ENCODE results near the gene KSR1.
"Not testable (repeated sequence)": the region's sequence is repeated elsewhere in the genome, so short reads cannot be mapped to it uniquely, and the experiment has no call there.

The KSR1 gene

DNA sequence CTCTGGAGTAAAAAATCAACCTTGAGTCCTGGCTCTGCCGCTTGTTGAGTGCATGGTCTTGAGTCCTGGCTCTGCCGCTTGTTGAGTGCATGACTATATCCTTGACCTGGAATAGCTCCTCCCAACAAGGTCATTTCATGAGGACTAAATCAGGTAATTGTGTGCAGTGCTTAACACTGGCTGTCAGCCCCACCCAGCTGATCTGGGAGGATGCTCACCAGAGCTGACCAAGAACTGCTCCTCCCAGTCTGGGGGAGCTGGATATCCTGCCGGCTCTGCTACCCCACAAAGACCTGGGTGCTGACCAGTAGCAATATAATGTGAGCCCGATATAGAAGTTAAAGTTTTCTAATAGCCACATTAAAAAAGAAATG lies 154.0 kb downstream of the KSR1 start:
- no peak for DNase-seq (ENCODE audit: low spot score)

DNA sequence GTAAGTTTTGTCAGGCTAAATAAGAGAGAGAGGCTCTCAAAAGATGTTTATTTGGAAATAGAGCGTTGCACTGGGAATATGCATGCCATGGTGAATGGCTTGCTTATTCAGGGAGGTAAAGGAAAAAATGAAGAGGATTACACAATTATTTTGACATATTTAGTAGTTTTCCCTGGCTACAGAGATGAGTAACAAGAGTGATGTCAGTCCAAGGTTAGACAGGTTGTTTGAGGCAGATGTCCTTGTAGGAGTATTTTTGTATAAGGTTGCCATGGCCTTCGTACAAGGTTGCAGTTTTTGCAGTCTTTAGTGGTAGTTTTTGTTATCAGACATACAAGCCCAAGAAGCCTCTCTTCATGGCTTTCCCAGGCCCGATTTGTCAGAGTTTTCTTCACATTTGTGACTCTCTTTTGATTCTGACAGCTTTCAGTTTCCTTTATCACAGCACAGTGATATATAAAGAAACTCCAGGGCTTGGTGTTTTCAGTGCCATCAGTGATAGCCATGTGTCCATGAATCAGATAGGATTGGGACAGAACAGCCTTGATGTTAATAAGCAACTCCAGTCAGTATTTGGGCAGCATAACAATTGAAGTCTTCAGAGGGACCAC lies 156.0 kb downstream of the KSR1 start:
- no peak for DNase-seq (ENCODE audit: low spot score)

DNA sequence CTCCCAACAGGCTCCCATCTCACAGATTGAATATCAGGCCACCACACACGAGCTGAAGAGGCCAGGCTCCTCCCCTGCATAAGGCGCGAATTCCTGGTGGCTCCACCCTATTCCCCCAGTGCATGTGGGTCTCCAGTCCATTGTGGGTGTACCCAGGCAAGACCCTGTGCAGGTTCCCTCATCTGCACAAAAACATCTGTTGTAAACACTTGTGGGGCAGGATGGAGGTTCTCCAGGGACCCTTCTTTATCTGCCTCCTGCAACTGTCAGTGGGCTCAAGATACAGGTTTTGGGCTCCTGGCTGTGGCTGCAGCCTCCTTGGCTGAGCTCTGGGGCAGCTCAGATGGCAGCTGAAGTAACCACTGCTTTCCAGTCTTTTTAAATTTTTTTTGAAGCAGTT lies 157.2 kb downstream of the KSR1 start:
- no peak for DNase-seq (ENCODE audit: low spot score)

DNA sequence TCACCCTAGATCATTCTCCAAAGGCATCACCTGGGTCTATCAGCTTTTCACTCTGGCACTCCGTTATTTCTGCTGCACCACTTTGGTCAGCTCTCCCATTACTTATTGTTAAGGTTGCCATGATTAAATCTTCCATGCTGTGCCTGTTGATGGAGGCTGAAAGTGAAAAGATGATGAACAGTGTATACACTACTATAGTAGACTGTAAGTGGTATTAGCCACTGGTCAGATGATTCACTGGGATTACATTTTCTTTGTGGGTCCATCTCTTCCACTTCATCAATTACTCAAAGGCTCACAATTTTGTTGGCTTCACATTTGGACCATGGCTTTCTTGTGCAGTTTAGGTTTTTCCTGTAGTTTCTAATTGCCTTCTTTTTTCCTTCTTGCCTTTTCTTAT lies 158.9 kb downstream of the KSR1 start:
- DNase-seq (ENCODE audit: low spot score) = no peak

DNA sequence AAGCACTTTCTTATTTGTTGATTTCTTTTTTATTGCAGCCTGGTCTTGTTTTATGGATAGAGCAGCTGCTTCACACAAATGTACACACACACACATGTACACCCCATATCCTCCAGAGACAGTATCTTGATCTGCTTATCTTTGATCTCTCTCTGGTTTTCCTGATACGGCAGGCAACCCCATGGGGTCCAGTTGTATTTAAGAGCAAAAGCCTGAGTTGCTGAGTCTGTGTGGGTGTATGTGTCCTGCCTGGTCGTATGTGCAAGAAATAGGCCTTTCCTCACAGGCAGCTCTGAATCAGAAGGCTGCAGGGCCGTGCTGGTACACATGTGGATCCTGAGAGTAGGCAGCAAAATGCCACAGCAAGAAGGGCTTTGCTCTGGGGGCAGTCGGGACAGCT lies 160.2 kb downstream of the KSR1 start:
- DNase-seq (ENCODE audit: low spot score) = no peak

DNA sequence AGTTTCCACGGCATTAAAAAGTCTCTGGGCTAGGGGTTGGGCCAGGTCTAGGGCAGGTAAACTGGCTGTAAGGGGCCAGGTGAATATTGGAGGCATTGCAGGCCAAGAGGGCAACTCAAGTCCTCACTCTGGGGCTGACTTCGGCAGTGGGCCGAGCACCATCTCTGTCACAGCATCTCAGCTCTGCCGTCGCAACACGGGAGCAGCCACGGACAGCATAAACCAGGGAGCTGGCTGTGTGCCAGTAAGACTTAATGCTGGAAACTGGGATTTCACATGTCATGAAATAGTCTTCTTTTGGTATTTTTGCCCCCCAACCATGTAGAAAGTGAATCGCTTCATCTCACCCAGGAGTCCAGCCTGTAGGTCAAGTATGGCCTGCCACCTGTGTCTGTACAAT lies 162.2 kb downstream of the KSR1 start:
- no peak for DNase-seq (ENCODE audit: low spot score)

DNA sequence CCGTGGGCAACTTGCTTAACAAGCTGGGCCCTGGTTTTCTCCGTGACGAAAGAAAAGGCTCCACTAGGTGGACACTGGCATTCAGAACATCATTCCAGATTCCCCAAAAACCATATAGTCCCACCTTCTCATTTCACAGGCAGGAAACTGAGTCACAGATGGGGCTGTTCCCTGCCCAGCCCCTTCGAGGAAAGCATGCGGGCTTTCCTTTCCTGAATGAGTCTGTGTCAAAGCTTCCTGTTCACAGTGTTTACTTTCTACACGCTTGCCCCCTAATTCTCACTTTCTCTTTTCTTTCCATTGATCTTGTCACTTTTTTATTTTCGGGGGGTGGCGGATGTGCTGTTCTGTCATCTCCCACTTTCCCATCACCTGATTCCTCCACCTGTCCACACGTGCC lies 164.5 kb downstream of the KSR1 start:
- no peak for DNase-seq (ENCODE audit: low spot score)

DNA sequence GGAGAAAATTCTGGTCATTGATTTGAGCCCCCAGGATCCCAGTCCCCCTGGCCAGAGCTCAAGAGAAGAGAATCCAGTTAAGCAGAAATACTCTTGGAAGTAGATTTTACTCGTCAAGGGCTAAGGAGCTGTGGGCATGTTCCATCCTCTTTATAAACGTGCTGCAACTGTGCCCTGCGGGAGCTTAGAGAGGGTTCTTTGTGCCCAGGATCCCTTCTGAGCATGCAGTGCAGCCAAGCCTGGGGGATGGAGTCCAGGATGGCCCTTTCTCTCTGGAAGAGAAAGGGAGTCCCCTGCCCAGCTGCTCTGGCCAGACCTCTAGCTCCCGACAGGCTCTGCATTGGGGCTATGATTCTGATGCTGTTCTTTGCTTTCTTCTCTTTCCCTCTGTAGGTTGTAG lies 165.3 kb downstream of the KSR1 start:
- no peak for DNase-seq (ENCODE audit: low spot score)

DNA sequence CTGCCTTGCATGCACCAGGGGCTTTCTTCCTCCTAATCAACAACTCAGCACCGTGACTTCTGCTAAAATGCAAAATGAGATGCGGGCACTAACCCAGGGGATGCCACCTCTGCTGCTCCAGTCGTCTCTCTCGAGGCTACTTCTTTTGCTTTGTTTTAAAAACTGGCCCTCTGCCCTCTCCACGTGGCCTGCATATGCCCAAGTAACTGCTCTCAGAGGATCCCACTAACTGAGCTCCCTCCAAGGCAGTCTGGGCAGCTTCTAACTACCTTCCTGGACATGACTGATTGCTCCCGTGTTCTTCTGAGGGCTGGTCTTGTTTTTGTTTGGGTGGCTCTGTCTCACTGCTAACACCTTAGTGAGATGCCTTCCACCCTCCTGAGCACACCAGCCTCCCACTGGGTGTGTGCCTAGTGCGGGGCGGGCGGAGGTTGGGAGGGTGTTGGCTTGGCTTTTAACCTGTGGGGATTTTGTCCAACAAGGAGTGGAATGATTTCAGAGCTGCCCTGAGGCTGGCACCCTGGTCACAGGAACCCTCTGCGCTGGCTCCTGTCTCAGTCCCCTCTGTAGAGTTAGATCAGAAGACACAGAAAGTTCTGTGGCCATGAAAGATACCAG lies 165.8 kb downstream of the KSR1 start:
- no peak for DNase-seq (ENCODE audit: low spot score)

DNA sequence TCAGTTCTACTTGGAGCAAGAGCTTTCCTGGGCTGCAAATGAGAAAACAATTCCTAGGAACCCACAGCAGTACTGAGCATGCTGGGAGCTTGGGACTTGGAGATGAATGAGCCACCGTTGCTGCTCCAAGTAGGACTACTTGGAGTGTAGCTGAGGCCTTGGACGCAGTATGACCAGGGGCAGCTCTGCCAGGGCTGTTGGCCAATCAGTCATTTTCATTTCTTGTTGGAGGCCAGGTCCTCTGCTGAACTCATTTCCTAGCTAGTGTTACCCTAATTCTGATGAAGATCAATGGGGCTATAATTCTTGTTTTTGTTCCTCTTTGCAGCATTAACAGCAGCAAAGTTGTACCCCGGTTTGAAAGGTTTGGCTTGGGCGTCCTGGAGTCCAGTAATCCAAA lies 166.7 kb downstream of the KSR1 start:
- no peak for DNase-seq (ENCODE audit: low spot score)

DNA sequence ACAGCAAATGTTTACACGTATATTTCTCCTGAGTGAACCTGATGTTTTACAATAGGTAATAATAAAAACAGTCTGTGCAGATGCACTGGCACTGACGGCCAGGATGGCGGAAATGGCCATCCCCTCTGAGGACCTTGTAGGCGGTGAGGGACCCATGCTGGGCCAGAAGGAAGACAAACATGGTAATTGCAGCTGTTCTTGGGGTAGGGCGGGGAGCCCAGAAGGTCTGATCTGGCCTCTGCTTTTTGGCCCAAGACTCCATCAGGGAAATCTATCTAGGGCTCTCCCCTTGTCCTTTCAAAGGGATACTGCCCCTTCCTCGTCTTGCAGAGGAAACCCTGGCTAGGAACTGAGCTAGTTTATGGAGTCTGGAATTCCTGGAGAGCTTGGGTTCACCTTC lies 167.4 kb downstream of the KSR1 start:
- no peak for DNase-seq (ENCODE audit: low spot score)

DNA sequence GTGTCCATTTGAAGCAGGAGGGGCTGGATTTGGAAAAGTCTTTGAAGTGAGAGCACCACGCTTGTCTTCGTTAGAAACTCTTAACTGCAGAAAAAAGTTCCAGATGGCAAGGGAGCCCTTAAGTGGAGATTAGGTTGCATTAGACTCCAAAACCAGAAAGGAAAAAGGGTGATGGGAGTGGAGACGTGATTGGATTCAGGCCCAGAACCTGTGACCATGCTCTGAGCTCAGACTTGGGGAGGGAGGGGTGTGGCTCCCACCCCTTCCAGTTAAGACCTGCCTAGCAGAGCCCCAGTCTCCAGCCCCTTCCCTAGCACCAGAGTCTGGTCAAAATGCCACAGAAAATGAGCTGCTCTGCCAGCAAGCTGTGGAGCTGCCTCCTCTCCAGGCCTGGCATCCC lies 168.3 kb downstream of the KSR1 start:
- DNase-seq (ENCODE audit: low spot score) = no peak

DNA sequence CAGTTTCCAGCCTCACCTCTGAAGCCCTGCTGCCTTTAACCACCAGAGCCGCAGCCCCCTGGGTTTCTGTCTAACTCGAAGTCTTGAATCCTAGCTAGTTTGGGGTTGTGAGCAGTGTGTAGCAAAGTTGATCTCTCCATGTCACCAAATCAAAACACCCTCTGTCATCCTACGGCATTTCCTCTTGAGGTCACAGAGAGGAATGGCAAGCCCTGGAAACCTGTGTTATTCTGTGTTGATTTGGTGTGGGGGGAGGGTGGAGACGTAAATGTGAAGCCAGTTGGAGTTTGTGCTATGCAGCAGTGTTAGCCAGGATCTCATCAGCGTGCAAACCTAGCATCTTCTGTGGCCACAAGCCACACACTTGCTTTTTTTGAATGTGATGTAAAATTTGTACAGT lies 169.6 kb downstream of the KSR1 start:
- no peak for DNase-seq (ENCODE audit: low spot score)

DNA sequence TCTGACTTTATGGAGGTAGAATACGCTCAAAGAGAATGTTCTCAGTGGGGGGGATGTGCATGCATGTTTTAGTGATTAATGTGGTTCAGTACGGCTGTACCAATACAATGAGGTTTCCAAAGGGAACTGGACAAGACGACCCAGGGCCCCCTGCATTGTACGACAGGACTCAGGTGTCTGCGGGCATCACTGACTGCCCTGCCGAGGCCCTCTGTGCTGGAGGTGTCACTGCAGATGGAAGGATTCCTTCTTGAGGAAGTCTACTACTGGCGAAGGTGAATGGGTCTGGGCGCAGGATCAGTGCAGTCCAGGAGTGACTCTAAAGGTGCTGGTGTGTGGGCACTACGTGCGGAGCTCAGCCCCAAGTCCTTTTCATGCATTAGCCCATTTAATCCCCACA lies 171.3 kb downstream of the KSR1 start:
- DNase-seq (ENCODE audit: low spot score) = no peak

DNA sequence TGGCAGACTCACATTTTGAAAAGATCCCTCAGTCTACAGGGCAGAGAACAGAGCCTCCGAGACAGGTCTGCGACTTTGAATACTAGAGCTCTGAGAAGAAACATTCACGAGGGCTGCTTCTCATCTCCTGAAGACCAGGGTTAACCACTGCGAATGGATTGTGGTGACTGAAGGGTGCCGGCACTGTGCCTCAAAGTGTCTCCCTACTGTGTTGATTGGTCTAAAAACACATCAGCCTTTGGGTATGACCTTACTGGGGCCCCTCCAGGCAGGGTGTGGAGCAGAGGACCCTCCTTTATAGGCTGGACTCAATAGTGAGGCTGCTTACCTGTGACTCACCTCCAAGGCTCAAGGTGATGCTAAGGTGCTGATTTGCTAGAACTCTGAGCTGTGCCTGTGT lies 172.1 kb downstream of the KSR1 start:
- DNase-seq (ENCODE audit: low spot score) = no peak

DNA sequence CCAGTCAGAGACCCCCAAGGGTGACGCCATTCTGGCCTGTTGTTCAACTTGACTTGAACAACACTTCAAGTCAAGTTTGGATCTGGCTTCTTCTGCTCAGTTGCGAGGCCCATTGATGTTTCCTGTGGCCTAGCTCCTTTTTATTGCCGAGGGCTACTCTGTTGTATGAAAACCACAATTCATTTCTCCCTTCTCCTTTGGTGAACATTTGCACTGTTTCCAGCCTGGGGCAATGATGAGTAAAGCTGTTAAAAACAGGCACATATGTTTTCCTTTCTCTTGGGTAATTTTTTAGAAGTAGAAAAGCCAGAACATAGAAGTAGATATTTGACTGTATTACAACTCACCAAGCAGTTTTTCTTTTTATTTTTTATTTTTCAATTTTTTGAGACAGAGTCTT lies 173.0 kb downstream of the KSR1 start:
- not testable (repeated sequence) for DNase-seq (ENCODE audit: low spot score)

DNA sequence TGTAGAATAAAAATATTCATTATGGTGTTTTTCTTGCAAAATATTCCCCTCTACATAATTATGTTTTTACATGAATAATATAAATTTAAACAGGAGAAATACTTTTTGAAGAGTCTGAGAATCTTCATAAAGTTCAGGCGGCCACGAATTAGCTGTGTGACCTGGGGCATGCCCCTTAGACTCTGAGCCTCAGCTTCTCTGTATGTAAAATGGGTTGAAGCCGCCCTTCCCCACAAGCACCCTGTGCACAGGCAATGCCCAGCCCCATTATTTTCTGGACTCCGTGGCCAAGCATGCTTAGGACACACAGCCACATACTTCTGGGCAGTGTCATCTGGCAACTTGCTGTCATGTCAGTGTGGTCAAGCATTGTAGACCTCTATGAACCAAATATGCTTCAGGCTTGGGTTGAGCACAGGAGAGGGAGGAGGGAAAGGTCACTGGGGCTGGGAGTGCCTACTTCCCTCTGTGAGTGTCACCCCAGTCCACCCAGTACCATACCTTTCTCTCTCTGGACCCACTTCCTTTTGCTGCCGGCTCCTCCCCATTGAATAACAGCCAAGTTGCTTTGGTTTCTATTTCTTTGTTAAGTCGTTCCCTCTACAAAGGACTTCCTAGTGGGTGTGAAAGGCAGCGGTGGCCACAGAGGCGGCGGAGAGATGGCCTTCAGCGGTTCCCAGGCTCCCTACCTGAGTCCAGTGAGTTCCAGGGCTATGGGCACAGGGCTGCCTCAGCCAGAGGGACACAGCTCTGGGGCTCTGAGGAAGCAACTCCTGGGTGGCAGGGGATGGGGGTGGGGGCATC lies 174.6 kb downstream of the KSR1 start, which contains the start of gene LGALS9:
LGALS9 (plus strand) TSS at position 582 of the 804 bp plus-strand sequence; CDS start at position 660, 78 bp downstream.
- DNase-seq (ENCODE audit: low spot score) = peak; percentile 52

DNA sequence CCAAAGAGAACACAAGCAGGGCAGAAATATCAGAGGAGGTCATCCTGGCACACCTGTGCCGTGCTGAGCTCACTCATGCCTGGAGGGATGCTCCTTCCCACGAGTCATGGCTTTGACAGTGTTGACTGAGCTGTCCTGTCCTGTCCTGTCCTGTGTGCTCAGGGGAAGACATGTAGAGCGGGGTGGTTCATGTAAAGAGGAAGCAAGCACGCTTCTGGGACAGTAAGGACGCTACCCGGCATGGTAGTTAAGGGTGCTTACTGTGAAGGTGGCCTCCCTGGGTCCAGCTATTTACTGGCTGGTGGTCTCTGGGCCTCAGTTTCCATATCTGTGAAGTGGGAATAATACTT lies 175.1 kb downstream of the KSR1 start:
- peak; percentile 12 for DNase-seq (ENCODE audit: low spot score)

DNA sequence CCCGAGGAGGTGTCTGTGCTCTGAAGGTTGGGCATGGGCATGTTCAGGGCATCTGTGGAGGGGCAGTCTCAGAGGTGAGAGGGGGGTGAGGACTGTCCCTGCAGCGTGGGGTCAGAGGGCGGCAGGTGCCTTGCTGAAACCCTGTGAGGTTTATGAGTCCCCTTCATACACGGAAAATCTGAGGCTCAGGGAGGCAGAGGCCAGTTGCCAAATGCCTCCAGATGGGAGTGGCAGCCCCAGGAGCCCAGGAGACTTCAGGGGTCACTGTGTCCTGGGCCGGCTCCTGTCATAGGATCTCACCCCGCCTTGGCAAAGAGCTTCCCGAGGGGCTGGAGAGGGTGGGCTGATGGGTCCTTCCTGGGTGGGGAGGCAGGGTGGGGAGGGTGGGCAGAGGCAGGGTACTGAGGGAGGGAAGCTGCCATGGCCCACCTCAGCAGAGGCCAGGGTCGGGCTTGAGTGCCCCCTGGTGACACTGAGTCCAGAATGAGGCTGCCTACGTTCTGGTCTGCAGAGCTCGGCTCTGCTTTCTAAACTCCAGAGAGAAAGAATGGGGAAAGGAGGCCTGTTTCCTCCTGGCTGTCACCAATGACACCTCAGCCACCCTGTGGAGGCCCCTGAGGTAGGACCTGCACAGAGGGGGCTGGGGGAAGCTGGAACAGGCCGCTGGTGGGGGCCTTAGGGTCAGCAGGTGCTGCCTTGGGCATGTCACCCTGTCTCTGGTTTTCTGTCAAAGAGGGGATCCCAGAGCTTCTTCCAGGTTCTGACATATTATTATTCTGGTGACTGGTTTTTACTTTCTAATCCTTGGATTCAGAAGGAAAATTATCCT lies 175.9 kb downstream of the KSR1 start:
- no peak for DNase-seq (ENCODE audit: low spot score)

DNA sequence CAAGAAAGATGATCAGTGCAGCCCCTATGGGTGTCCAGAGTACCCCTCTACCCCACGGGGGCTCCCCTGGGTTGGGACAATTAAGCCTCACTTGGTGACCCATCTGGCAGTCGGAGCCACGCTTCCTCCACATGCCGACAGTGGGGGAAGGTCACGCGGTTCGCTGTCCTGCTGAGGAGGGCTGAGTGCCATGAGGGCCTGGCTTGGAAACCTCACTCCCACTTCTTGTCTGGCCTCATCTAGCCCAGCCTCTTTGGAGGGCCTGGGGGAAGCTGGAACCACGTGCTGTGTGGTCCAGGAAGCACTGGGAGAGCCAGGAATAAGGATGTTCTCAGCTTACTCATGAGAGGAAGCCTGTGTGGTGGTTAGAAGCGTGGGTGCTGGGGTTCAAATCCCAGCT lies 176.5 kb downstream of the KSR1 start:
- DNase-seq (ENCODE audit: low spot score) = not testable (repeated sequence)

DNA sequence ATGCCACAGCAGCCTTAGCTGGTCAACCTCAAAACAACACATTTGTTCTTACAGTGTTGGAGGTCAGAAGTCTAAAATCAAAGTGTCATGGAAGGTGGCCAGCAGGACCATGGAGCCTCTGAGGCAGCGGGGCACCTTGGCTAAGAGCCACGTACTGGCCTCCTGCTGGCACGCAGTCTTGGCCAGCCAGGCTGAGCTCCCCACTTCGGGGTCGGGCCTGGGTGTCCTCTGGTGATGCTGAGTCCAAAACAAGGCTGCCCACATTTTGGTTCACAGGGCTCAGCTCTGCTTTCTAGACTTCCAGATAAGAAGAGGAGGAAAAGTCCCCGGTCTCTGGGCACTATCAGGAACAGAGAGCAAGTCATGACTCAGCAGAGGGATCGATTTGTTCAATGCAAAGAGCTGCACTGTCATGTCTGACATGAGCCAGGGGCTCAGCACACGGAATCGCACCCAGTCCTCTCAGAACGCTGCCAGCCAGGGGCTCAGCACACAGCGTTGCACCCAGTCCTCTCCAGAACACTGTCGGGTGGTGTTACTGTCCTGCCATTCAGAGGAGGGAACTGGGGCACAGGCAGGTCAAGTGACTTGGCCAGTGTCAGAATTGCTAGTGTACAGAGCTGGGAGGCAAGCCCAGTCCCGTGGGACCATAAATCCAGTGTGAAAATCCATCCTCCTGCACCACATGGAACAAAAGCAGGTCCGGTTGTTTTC lies 177.2 kb downstream of the KSR1 start:
- DNase-seq (ENCODE audit: low spot score) = no peak

DNA sequence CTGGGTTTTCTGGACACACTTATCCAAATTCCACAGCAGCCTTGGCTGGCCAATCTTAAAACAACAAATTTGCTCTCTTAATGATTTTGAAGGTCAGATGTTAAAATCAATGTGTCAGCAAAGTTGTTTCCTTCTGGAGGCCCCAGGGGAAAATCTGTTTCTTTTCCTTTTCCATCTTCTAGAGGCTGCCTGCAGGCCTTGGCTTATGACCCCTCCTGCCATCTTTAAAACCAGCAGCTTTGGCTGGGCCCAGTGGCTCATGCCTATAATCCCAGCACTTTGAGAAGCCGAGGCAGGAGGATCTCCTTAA lies 177.7 kb downstream of the KSR1 start:
- no peak for DNase-seq (ENCODE audit: low spot score)

Data from CD4-positive, alpha-beta T cell treated with Interleukin-15 for 4 hours (primary cell).